Lower leg skin (tissue), 4 donors: ENCODE data around the gene EPHA2. TPM values are rescaled to one million over a fixed set of nuclear protein-coding genes. Genes with fewer than 3 reads are reported as not detected.

Experiments
- DNase-seq, 2 donors: peaks; one replicate each; pipeline ENCODE4 v3.0.0-alpha.2; 2019; ENCODE audit warnings: low spot score in 2 of 2
- H3K4me3 ChIP-seq: fragments of 200-600 bp; sonication (generic); 2 replicates; pipeline ENCODE4 v1.5.1; 2017; ENCODE audit warnings: mild to moderate bottlenecking, low read depth; ENCODE audit not compliant: poor library complexity, severe bottlenecking
- CTCF ChIP-seq, 3 donors: fragments of 450-650 bp; IDR thresholded peaks; one replicate each; pipeline ENCODE4 v1.5.1; 2016; ENCODE audit warnings: antibody characterized with exemption in 3 of 3, mild to moderate bottlenecking in 3 of 3, moderate library complexity in 2 of 3
- POLR2A ChIP-seq, 2 donors: fragments of 450-650 bp; IDR thresholded peaks; one replicate each; pipeline ENCODE4 v1.6.1; 2016 to 2017; ENCODE audit warnings: antibody characterized with exemption in 2 of 2, mild to moderate bottlenecking in 1 of 2, moderate library complexity in 1 of 2
- WGBS, 2 donors: methylation state at CpG; one replicate each; pipeline ENCODE4 v1.1.5; 2018; 5-methylcytosine and 5-hydroxymethylcytosine counted together
- intact Hi-C: fragments of 100-400 bp; cut with DNase I; formaldehyde crosslinking; loops from one replicate; pipeline ENCODE4 v1.15.0; 2023; ENCODE audit warnings: low total_unique reads
- total RNA-seq, 4 donors: library from RNA; depleted of rRNA; stranded (reverse); fragments of >200 nt; gene quantifications; one replicate each; pipeline ENCODE4 v1.1.0, GENCODE V29; 2016

EPHA2 gene
- total RNA-seq, 4 donors from 2014 or later, result 63.6 to 83.8 (median 68.8) TPM

GRCh38 chr1:16119504-16119903 is 36.4 kb downstream of the EPHA2 start:
- WGBS, 2 donors, result 73 to 74% methylated on average over 6 of the region's 6 CpGs
- DNase-seq, result no peak
- no peak overlapping the region for H3K4me3 ChIP-seq
- TF ChIP-seq POLR2A (IDR thresholded peaks at IDR 0.05) (no peak), CTCF (IDR thresholded peaks at IDR 0.05) (no peak)
- intact Hi-C loops, result no loop called here

- no peak overlapping the region for H3K4me3 ChIP-seq
- TF ChIP-seq CTCF (IDR thresholded peaks at IDR 0.05) (no peak), POLR2A (IDR thresholded peaks at IDR 0.05) (no peak)
- intact Hi-C loops, result no loop called here
- WGBS, 2 donors, result 55 to 74% methylated on average over 8 to 9 of the region's 9 CpGs
- no peak for DNase-seq
These were observed 37.2 kb downstream of the EPHA2 start for GRCh38 chr1:16118706-16119105.

GRCh38 chr1:16117936-16118335 is 37.9 kb downstream of the EPHA2 start:
- no peak for TF ChIP-seq POLR2A (IDR thresholded peaks at IDR 0.05)
- no peak for TF ChIP-seq CTCF (IDR thresholded peaks at IDR 0.05)
- DNase-seq, result no peak
- WGBS, 2 donors, result 89 to 93% methylated on average over 8 of the region's 8 CpGs
- intact Hi-C loops, result no loop called here
- no peak overlapping the region for H3K4me3 ChIP-seq

- intact Hi-C loops, result no loop called here
- DNase-seq, result no peak
- WGBS, 2 donors, result 70 to 83% methylated on average over 6 of the region's 6 CpGs
- no peak for TF ChIP-seq POLR2A (IDR thresholded peaks at IDR 0.05)
- no peak for TF ChIP-seq CTCF (IDR thresholded peaks at IDR 0.05)
- H3K4me3 ChIP-seq, result no peak overlapping the region
These were observed 38.5 kb downstream of the EPHA2 start for GRCh38 chr1:16117369-16117768.

GRCh38 chr1:16116625-16117024 is 39.2 kb downstream of the EPHA2 start:
- H3K4me3 ChIP-seq, result no peak overlapping the region
- no peak for TF ChIP-seq CTCF (IDR thresholded peaks at IDR 0.05)
- no peak for TF ChIP-seq POLR2A (IDR thresholded peaks at IDR 0.05)
- 85 to 93% methylated on average over 8 of the region's 8 CpGs for WGBS, 2 donors
- intact Hi-C loops, result no loop called here
- DNase-seq, result no peak

- TF ChIP-seq CTCF (IDR thresholded peaks at IDR 0.05) (no peak), POLR2A (IDR thresholded peaks at IDR 0.05) (no peak)
- intact Hi-C loops, result no loop called here
- DNase-seq, result no peak
- WGBS, 2 donors, result 79 to 84% methylated on average over 12 to 15 of the region's 16 CpGs
- H3K4me3 ChIP-seq, result no peak overlapping the region
These were observed 39.9 kb downstream of the EPHA2 start for GRCh38 chr1:16116002-16116401.
